IPS-18c (cell line): ENCODE data around the gene LRRC71.
A peak's percentile ranks its signal among the peaks of the same experiment; 100 is the strongest.

Experiments
- H3K4me3 ChIP-seq: 2 replicates; pipeline ENCODE4 v1.7.0; 2013; ENCODE audit warnings: low read depth, mild to moderate bottlenecking, low read length, moderate library complexity; ENCODE audit not compliant: insufficient read depth
- H3K9me3 ChIP-seq: one replicate; pipeline ENCODE4 v1.6.1; 2013; ENCODE audit warnings: mild to moderate bottlenecking, low read length, moderate library complexity; ENCODE audit not compliant: control insufficient read depth, insufficient read depth

Gene LRRC71

GRCh38 chr1:156899956-156900718, 20.3 kb upstream of the LRRC71 start:
- Histone ChIP-seq H3K4me3 (no peak overlapping the region), H3K9me3 (no peaks in the 10 kb centered on the region)

GRCh38 chr1:156900896-156901589, 19.4 kb upstream of the LRRC71 start:
- Histone ChIP-seq H3K9me3 (no peaks in the 10 kb centered on the region), H3K4me3 (no peak overlapping the region)

- no peak overlapping the region for H3K4me3 ChIP-seq
- H3K9me3 ChIP-seq = no peaks in the 10 kb centered on the region
These were observed 18.9 kb upstream of the LRRC71 start for GRCh38 chr1:156901590-156901900.

- no peaks in the 10 kb centered on the region for H3K9me3 ChIP-seq
- no peak overlapping the region for H3K4me3 ChIP-seq
These were observed 18.2 kb upstream of the LRRC71 start for GRCh38 chr1:156901966-156902915.

GRCh38 chr1:156903328-156904091, 16.9 kb upstream of the LRRC71 start:
- no peak overlapping the region for H3K4me3 ChIP-seq
- H3K9me3 ChIP-seq = no peaks in the 10 kb centered on the region

GRCh38 chr1:156904187-156904959, 16.1 kb upstream of the LRRC71 start:
- no peaks in the 10 kb centered on the region for H3K9me3 ChIP-seq
- H3K4me3 ChIP-seq = no peak overlapping the region

- no peak overlapping the region for H3K4me3 ChIP-seq
These were observed 15.3 kb upstream of the LRRC71 start for GRCh38 chr1:156905176-156905575.

GRCh38 chr1:156905651-156906050, 14.8 kb upstream of the LRRC71 start:
- Histone ChIP-seq H3K4me3 (no peak overlapping the region), H3K9me3 (no peaks in the 10 kb centered on the region)

More at GRCh38 chr1:156905176-156905575, 15.3 kb upstream of the LRRC71 start:
- H3K9me3 ChIP-seq = no peaks in the 10 kb centered on the region

- Histone ChIP-seq H3K9me3 (no peaks in the 10 kb centered on the region), H3K4me3 (no peak overlapping the region)
These were observed 14.1 kb upstream of the LRRC71 start for GRCh38 chr1:156906206-156906906.

GRCh38 chr1:156908541-156908940, 11.9 kb upstream of the LRRC71 start:
- Histone ChIP-seq H3K9me3 (no peaks in the 10 kb centered on the region), H3K4me3 (no peak overlapping the region)

GRCh38 chr1:156908955-156909354, 11.5 kb upstream of the LRRC71 start:
- Histone ChIP-seq H3K9me3 (no peaks in the 10 kb centered on the region), H3K4me3 (no peak overlapping the region)

- Histone ChIP-seq H3K4me3 (no peak overlapping the region), H3K9me3 (no peaks in the 10 kb centered on the region)
These were observed 10.8 kb upstream of the LRRC71 start for GRCh38 chr1:156909671-156910070.

GRCh38 chr1:156910309-156910782, 10.1 kb upstream of the LRRC71 start:
- no peaks in the 10 kb centered on the region for H3K9me3 ChIP-seq
- H3K4me3 ChIP-seq = peak overlapping the region; percentile 2; the same call in 1 of the 2 replicates

- no peaks in the 10 kb centered on the region for H3K9me3 ChIP-seq
- H3K4me3 ChIP-seq = no peak overlapping the region
These were observed 8.7 kb upstream of the LRRC71 start for GRCh38 chr1:156911577-156912298.

- Histone ChIP-seq H3K4me3 (no peak overlapping the region), H3K9me3 (no peaks in the 10 kb centered on the region)
These were observed 8.1 kb upstream of the LRRC71 start for GRCh38 chr1:156912310-156912709.
